DMS114 treated with DMSO at 0.1 percent for 48 hours (cell line): ENCODE results near the gene ARSA.
"Not testable (repeated sequence)": the region's sequence is repeated elsewhere in the genome, so short reads cannot be mapped to it uniquely, and the experiment has no call there.

Experiments used
- DNase-seq: peaks from one replicate; lab custom pipeline; 2025; ENCODE audit not compliant: unreplicated experiment; lab: John Stamatoyannopoulos, UW

Gene ARSA

GRCh38 chr22:50624347-50625130, 3.4 kb downstream of the ARSA start:
- no peak for DNase-seq

- no peak for DNase-seq
Measured at GRCh38 chr22:50622723-50623327, 5.1 kb downstream of the ARSA start.

- DNase-seq = no peak
Measured at GRCh38 chr22:50621948-50622722, 5.8 kb downstream of the ARSA start.

- no peak for DNase-seq
Measured at GRCh38 chr22:50621356-50621880, 6.5 kb downstream of the ARSA start.

GRCh38 chr22:50620593-50621355, 7.2 kb downstream of the ARSA start:
- peak; percentile 74 for DNase-seq

- not testable (repeated sequence) for DNase-seq
Measured at GRCh38 chr22:50614296-50614695, 13.7 kb downstream of the ARSA start.

GRCh38 chr22:50613291-50613981, 14.5 kb downstream of the ARSA start:
- no peak for DNase-seq

GRCh38 chr22:50612528-50613221, 15.3 kb downstream of the ARSA start:
- DNase-seq = no peak

GRCh38 chr22:50612168-50612527, 15.8 kb downstream of the ARSA start:
- no peak for DNase-seq

- DNase-seq = no peak
Measured at GRCh38 chr22:50611341-50612060, 16.5 kb downstream of the ARSA start.

GRCh38 chr22:50610581-50610980, 17.4 kb downstream of the ARSA start:
- no peak for DNase-seq

GRCh38 chr22:50610041-50610451, 17.9 kb downstream of the ARSA start:
- DNase-seq = no peak

GRCh38 chr22:50609599-50609998, 18.4 kb downstream of the ARSA start:
- DNase-seq = no peak

- no peak for DNase-seq
Measured at GRCh38 chr22:50608996-50609395, 19.0 kb downstream of the ARSA start.

GRCh38 chr22:50608058-50608840, 19.7 kb downstream of the ARSA start:
- DNase-seq = not testable (repeated sequence)

GRCh38 chr22:50607659-50608020, 20.3 kb downstream of the ARSA start:
- no peak for DNase-seq

GRCh38 chr22:50606946-50607658, 20.9 kb downstream of the ARSA start:
- no peak for DNase-seq
